Measurements from ENCODE around the gene MAGI2.

DNA sequence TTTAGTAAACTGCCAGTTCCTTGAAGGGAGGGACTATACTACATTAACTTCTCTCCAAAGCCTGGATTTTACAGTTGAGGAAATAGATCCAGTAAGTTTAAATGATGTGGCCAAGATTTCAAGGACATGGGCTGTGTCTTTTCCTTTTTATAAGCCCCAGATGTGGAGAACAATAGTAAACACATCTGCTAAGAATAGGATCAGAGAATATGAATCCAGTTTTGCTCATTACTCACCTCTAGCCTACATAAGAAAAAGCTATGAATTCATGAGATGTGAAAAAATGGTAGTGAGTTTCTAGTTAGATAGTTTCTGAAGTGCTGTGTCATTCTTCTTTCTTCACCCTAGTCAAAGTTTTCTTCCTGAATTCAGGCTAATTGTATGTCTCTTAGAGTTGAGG lies 38.6 kb downstream of the MAGI2 start:
- TF ChIP-seq, protein P1, sequence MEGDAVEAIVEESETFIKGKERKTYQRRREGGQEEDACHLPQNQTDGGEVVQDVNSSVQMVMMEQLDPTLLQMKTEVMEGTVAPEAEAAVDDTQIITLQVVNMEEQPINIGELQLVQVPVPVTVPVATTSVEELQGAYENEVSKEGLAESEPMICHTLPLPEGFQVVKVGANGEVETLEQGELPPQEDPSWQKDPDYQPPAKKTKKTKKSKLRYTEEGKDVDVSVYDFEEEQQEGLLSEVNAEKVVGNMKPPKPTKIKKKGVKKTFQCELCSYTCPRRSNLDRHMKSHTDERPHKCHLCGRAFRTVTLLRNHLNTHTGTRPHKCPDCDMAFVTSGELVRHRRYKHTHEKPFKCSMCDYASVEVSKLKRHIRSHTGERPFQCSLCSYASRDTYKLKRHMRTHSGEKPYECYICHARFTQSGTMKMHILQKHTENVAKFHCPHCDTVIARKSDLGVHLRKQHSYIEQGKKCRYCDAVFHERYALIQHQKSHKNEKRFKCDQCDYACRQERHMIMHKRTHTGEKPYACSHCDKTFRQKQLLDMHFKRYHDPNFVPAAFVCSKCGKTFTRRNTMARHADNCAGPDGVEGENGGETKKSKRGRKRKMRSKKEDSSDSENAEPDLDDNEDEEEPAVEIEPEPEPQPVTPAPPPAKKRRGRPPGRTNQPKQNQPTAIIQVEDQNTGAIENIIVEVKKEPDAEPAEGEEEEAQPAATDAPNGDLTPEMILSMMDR (IDR thresholded peaks at IDR 0.05): no peak
- TF ChIP-seq POLR2A (IDR thresholded peaks at IDR 0.05): no peak

Data from esophagus squamous epithelium (tissue), 4 donors.